ENCODE measurements around the gene TJP1.

- no peak for TF ChIP-seq EZH2 (IDR thresholded peaks at IDR 0.05; ENCODE audit: low read length)
- TF ChIP-seq, protein P1, sequence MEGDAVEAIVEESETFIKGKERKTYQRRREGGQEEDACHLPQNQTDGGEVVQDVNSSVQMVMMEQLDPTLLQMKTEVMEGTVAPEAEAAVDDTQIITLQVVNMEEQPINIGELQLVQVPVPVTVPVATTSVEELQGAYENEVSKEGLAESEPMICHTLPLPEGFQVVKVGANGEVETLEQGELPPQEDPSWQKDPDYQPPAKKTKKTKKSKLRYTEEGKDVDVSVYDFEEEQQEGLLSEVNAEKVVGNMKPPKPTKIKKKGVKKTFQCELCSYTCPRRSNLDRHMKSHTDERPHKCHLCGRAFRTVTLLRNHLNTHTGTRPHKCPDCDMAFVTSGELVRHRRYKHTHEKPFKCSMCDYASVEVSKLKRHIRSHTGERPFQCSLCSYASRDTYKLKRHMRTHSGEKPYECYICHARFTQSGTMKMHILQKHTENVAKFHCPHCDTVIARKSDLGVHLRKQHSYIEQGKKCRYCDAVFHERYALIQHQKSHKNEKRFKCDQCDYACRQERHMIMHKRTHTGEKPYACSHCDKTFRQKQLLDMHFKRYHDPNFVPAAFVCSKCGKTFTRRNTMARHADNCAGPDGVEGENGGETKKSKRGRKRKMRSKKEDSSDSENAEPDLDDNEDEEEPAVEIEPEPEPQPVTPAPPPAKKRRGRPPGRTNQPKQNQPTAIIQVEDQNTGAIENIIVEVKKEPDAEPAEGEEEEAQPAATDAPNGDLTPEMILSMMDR (optimal IDR thresholded peaks at IDR 0.05 in 1 of 3, IDR thresholded peaks at IDR 0.05 in 1 of 3, conservative IDR thresholded peaks at IDR 0.05 in 1 of 3; ENCODE audit: extremely low read depth in 1 of 3, insufficient read depth in 2 of 3, low read length in 3 of 3) = no peak
These were observed 122.5 kb downstream of the TJP1 start for GRCh38 chr15:29699791-29700190.
